ENCODE measurements around the gene SOX30. TPM values are rescaled to one million over a fixed set of nuclear protein-coding genes. Genes with fewer than 3 reads are reported as not detected.

The SOX30 gene
- total RNA-seq, 2 experiments from 2014 or later: 0.16 to 0.29 TPM

DNA sequence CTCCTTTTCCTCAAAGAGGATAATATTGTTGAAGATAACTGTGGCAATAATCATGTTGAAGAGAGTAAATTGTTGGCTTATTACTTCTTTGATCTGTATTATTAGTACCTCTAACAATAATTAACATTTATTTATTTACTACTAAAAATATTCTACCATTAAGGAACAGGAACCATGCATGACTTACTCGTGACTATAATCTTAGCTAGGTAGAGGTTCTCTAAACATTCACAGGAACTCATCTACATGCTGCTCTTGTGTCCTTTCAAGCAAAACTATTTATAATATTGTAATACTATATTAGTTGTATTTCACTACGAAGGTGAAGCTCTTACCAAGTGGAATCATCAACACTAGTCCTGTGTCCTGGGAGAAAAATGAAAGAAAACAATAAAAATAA, 3.1 kb downstream of the SOX30 start:
- no peaks in the 10 kb centered on the region for H3K36me3 ChIP-seq (ENCODE audit: insufficient read depth, low read length)
- no peak for DNase-seq (ENCODE audit: low spot score)
- intact Hi-C loops (cut with micrococcal nuclease; ENCODE audit: unreplicated experiment): no loop called here
- BruUV-seq (replicated peaks): no TSS peak
- H3K4me3 ChIP-seq (ENCODE audit: low read depth, low read length, poor library complexity, severe bottlenecking): no peak overlapping the region
- no peaks in the 10 kb centered on the region for H3K79me2 ChIP-seq (ENCODE audit: insufficient read depth, low read depth, low read length)
- ChIA-PET CTCF (ENCODE audit: unreplicated experiment) (no interaction called here), POLR2A (interaction anchor here (0.5 kb wide), 1 partner anchor 660 kb away, joined by 3 read pairs; no protein-coding TSS in a partner anchor)
- H3K4me1 ChIP-seq (ENCODE audit: insufficient read depth, low read length, poor library complexity, severe bottlenecking): no peaks in the 10 kb centered on the region
- no peak for TF ChIP-seq EZH2phosphoT487 (IDR thresholded peaks at IDR 0.05; ENCODE audit: borderline replicate concordance, low read depth, low read length)
- TF ChIP-seq, protein P1, sequence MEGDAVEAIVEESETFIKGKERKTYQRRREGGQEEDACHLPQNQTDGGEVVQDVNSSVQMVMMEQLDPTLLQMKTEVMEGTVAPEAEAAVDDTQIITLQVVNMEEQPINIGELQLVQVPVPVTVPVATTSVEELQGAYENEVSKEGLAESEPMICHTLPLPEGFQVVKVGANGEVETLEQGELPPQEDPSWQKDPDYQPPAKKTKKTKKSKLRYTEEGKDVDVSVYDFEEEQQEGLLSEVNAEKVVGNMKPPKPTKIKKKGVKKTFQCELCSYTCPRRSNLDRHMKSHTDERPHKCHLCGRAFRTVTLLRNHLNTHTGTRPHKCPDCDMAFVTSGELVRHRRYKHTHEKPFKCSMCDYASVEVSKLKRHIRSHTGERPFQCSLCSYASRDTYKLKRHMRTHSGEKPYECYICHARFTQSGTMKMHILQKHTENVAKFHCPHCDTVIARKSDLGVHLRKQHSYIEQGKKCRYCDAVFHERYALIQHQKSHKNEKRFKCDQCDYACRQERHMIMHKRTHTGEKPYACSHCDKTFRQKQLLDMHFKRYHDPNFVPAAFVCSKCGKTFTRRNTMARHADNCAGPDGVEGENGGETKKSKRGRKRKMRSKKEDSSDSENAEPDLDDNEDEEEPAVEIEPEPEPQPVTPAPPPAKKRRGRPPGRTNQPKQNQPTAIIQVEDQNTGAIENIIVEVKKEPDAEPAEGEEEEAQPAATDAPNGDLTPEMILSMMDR (conservative IDR thresholded peaks at IDR 0.05; ENCODE audit: low read length): no peak
- H3K9me3 ChIP-seq (ENCODE audit: low read length): peaks cover 5% of the 10 kb centered on the region; the same call in 1 of the 2 replicates
- no peaks in the 10 kb centered on the region for H4K20me1 ChIP-seq (ENCODE audit: insufficient read depth, low read length)
- no peaks in the 10 kb centered on the region for H3K9me2 ChIP-seq (ENCODE audit: insufficient read depth, low read length)
- H3K4me2 ChIP-seq (ENCODE audit: low read length): no peak overlapping the region
- H2AFZ ChIP-seq (ENCODE audit: low read length): no peak overlapping the region
- no peak overlapping the region for H3K27ac ChIP-seq (ENCODE audit: low read depth, low read length, poor library complexity, severe bottlenecking)

DNA sequence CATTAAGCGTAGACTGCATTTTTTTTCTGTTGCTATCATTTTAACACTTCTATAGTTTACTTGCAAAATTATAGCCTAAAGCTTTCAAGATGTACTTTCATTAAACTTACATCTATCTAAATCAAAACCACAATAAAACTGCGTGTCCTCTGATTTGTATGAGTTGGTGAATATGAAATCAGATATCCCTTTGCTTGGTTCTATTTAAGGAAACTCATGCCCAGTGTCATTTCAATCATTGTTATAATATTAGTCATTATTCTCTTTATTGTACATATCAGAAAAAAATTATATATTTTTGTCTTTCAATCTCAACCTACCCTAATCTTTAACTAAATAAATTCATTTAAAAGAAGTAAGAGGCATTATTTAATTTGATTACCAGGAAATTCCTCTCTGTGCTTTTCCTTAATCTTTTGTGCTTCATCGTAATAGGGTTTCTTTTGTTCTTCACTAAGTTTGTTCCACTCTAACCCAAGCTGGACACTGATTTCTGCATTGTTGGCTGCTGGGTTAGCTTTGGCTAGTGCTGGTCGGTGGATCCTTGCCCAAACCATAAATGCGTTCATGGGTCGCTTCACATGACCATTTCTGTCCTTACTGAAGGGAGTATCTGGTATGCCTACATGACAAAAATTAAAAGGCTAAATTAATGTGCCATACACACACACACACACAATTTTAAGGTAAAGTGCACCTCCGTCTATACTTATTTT, 3.8 kb downstream of the SOX30 start:
- POLR2A ChIA-PET: interaction anchor here (0.7 kb wide), 1 partner anchor 82 kb away, joined by 3 read pairs; no protein-coding TSS in a partner anchor
- no TSS peak for BruUV-seq (replicated peaks)
- peaks cover 3% of the 10 kb centered on the region; the same call in 1 of the 2 replicates for H3K9me3 ChIP-seq (ENCODE audit: low read length)

More for the DNA sequence above, 3.8 kb downstream of the SOX30 start:
- CTCF ChIA-PET (ENCODE audit: unreplicated experiment): no interaction called here
- intact Hi-C loops (cut with micrococcal nuclease; ENCODE audit: unreplicated experiment): no loop called here
- Histone ChIP-seq H3K79me2 (ENCODE audit: insufficient read depth, low read depth, low read length) (no peaks in the 10 kb centered on the region), H4K20me1 (ENCODE audit: insufficient read depth, low read length) (no peaks in the 10 kb centered on the region), H3K4me3 (ENCODE audit: low read depth, low read length, poor library complexity, severe bottlenecking) (no peak overlapping the region), H3K9me2 (ENCODE audit: insufficient read depth, low read length) (no peaks in the 10 kb centered on the region), H3K27ac (ENCODE audit: low read depth, low read length, poor library complexity, severe bottlenecking) (no peak overlapping the region), H2AFZ (ENCODE audit: low read length) (no peak overlapping the region), H3K36me3 (ENCODE audit: insufficient read depth, low read length) (no peaks in the 10 kb centered on the region), H3K4me2 (ENCODE audit: low read length) (no peak overlapping the region), H3K4me1 (ENCODE audit: insufficient read depth, low read length, poor library complexity, severe bottlenecking) (no peaks in the 10 kb centered on the region)
- DNase-seq (ENCODE audit: low spot score): no peak
- TF ChIP-seq, protein P1 (conservative IDR thresholded peaks at IDR 0.05; ENCODE audit: low read length): no peak
- no peak for TF ChIP-seq EZH2phosphoT487 (IDR thresholded peaks at IDR 0.05; ENCODE audit: borderline replicate concordance, low read depth, low read length)
